Activated gamma-delta T cell treated with Interleukin-2 at 50 U/mL for 16 hours (primary cell): ENCODE data around the gene WNT11.

ENCODE experiments used
- DNase-seq: peaks from one replicate; pipeline ENCODE4 v3.0.0-alpha.2; 2020

WNT11 gene

DNA sequence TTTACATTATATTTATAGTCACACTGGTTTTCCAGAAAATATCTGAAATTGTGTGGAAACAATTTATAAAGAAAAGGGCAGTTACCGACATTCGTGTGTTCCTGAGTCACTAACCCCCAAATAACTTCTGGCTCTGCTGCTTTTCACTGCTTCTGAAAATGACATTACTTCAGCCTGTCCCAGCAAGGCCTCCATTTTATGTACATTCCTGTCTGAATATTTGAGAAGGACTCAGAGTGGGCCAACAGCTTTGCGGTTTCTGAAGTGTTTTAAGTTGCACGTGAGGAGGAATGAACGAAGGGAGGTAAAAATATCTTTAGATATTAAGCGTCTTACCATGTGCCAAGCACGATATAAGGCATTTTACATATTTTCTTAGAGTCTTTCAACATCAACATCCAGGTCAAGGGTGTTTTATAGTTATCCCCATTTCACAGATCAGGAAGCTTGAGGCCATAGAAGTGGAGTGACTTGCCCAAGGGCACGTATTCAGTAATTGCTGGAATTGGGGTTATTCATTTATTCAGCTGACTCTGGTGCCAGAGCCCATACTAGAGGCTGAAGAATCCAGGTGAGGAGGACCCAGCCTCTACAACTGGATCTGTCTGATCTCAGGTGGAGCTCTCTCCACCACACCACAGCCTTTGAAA lies 30.8 kb upstream of the WNT11 start:
- DNase-seq = no peak

DNA sequence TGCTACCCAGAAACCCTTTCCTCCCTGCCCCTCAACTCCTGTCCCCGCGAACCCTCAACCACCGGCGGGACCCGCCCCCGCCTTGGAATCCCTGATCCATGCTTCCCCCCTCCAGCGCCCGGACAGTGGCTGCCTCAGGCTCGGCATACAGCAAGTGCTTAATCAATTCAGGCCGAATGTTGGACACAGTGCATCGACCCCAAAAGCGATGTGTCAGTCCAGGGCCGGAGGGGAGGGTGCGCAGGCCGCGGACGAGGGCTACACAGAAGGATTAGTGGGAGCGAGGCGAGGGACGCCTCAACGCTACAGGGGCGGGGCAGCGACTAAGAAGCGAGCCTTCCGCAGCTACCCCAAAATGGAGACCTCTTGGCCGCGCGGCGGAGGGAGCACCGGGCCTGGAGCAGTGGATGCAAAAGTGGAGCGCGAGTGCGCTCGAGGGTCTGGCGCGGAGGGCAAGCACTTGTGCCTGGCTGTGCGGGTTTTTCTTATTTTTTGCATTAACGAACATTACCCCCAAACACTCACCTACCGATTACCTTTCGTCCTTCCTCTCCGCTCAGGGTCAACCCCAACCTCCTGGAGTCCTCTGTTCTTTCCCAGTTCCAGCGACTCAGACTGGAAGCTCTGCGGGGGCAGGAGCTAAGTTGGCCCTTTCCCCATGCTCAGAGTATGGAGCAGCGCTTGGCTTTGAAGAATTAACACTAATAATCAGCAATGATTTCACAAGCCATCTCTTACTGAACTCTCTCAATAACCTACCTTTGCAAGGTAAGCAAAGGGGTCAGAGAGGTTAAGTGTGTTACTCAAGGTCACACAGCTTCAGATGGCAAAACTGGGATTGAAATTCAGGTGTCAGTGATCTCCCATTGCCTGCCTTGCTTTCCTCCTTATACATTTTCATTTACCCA lies 30.0 kb upstream of the WNT11 start:
- DNase-seq = peak; percentile 21

DNA sequence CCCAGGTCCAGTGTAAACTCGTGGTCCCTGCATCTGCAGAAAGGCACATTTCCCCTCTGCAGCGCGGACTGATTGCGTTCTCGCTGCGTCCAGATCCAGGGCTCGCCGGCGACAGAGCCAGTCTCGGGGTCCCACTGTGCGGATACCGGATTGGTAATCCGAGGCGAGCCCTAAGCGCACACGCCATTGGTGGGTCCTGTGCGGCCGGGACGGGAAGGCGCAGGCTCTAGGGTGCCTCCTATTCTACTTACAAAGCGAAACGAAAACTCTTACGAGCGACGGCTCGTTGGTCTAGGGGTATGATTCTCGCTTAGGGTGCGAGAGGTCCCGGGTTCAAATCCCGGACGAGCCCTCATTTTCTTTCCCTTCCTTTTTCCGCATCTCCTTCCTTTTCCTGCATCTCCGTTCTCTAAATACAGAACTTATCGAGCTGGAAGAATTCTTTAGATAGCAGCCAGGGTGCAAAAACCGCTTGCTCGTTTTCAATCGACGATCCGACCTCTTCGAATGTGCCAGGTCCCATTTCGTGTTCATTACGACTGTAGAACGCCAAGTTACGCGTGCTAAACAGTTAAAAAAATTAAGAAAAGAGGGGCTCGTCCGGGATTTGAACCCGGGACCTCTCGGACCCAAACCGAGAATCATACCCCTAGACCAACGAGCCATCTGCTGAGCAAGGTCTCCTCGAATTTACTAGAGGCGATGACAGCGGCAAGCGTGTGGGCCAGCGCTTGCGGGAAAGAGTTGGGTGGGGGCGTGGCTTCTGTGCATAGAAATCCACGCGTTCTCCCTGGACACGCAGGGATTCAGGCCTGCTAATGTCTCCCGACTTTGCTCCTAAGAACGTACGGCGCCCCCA lies 29.2 kb upstream of the WNT11 start:
- DNase-seq = peak; percentile 86

DNA sequence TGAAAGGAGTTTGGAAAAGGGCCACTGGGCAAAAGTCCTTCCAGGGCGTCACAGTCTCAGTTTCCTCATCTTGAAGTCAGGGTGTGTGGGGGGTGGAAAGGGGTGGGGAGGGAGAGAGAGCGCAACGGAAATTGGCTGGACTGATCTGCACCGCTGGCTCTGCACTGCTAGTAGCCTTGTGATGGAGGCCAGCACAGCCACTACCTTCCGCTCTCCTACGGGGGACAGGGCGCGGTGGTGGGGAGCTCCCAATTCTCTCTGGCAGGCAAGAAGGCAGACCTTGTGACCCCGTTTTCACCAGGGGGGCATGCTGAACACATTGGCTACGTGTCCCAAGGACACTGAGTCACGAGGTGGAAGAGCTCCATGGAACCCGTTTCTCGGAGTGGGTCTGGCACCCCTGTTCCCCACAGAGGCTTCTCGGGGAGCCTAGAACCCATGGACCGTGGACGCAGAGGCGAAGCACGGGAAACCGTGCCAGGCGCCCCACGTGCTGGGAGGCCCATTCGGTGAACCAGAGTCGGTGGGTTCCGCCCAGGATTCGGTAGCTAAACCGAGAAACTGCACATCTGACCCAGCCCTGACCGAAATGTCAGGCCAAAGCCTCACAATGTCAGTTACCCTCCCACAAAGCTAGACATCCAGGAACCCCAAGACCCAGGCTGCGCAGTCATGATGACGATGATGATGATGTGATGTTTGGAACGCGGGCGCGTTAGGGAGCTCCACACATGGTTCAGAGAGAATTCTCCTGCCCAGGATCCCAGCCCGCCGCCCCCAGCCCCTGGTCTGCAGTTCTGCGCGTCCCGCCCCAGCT lies 28.3 kb upstream of the WNT11 start:
- DNase-seq = no peak

DNA sequence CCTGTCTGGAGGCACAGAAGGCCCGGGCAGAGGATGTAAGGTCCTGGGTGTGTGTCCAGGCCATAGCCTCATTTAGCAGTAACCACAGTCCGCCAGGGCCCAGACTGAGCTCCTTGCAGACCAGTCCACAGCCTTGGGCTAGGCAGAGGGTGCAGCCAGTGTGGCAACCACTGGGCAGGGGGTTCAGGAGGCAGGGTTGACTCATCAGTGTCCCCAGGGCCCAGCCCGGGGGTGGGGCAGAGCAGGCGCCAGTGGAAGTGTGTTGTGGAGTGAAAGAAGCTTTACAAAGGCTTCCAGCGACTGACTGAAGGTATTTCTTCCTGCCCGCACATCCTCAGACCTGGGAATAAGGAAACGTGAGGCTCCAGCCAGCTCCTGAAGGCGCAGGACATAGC lies 27.7 kb upstream of the WNT11 start:
- no peak for DNase-seq

DNA sequence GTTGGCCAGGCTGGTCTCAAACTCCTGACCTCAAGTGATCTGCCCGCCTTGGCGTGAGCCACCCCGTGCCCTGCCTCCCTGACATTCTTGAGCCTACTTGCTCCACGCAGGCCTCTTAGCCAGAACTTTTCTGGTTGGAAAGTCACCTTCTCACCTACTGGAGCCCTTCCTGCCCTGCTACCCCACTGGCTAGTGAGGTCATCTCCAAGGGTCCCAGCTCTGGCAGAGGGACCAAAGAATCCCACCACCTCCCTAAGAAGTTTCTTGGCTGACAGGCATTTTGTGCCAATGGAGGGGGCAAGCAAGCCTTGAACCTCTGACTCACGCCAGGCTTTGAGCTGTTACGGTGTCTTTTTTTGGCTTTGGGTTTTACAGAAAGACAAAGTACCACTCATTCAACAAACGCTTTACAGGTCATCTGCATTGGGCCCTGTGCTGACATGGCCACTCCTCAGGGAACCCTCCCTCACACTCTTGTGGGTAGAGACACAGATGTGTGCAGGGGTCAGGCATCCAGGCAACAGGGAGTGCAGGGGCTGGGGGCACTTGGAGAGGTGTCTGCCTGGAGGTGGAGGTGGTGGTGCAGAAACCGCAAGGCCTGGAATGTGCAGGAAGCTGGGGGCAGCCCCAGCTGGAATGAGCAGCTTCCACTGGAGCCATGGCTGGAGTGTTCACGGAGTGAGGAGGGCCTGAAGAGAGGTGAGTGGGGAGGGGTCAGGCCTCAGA lies 27.1 kb upstream of the WNT11 start:
- no peak for DNase-seq

DNA sequence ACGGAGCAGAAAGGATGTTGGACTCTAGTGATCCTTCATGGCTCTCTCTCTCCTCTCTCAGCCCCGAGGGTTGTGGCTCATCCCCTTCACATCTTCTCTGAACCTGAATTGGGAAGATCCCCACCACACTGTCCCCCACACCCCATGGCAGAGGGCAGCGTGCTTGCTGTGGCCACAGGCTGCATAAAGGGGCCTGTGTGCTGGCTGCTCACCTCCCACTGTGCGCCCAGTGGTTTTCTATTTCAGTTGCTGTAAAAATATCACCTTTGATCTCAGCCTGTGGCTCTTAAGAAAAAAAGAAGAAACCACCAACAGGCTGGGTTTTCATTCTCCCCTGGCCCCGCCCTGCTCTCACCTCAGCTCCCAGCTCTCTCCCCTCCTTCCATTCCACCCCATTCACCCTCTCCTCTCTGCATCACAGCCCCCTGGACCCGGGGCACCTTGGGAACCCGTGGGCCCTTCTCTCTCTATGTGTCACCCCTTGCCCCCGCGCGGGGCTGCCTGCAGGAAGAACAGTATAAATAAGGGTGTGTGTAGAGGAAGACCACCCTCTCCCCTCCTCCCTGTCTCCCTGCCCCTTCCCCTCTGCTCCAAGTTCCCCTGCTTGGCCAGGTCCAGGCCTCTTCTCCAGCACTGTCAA lies 25.8 kb upstream of the WNT11 start:
- DNase-seq = peak; percentile 38

DNA sequence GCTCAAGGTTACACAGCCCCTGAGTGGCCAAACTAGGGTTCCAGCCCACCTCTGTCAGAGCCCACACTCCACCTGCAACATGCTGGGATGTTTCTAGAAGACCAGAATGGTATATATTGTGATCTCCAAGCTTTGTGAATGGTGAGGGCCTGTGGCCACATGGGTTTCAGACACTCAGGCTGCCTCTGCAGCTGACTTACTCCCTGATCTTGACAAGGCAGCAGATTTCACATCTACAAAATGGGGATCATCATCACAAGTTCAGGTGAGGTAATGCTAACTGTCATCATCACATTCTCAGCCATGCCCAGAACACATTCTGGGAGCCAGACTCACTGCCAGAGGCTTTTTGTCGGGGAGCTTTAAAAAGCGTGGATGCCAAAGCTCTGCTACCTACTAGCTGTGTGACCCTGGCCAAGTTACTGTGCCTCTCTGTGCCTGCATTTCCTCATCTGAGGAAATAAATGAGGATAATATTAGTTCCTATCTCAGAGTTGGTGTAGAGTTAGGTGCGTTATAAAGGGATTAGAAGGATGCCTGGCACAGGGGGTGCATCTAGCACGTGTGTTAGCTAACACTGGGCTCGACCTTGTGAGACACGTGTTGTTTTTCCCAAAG lies 24.9 kb upstream of the WNT11 start:
- DNase-seq = no peak

DNA sequence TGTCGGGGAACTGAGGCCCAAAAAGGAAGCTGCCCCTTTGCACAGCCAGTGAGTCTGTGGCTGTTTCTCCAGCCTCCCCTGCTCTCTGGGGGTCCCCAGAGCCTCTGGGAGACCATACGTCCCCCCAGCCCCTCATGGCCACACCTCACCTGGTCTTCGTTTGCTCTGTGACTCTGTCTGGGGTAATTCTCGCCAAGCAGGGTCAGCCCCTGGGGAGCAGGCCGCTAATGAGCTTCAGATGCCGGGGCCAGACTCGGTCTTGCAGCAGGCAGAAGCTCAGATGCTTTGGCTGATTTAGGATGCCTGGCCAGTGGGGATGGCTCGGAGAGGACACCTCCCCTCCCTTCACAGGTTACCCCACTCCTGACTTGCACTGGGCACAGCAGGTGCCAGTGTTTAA lies 24.1 kb upstream of the WNT11 start:
- no peak for DNase-seq

DNA sequence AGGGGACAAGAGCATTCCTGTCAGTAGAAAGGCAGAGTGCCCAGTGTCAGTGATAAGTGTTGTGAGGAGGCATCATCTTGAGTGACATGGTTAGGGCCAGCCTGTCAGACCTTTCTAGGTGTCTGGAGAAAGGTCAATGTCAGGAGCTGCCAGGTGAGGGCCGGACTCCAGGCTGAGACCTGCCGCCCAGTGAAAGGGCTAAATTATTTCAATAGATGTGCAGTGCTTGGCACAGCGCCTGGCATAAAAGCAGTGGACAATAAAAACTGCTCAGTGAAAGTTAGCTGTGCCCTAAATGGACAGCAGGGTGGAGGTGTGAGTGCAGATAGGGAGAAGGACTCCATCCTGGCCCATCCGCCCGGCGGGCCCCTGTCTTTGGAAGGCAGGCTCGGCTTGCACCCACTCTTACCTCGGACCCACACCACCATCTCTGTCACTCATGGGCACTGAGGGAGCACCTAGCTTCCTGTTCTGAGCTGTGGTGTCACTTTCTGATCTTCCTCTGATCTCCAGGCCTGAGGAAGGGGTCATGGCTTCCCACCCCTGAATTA lies 23.5 kb upstream of the WNT11 start:
- DNase-seq = no peak

DNA sequence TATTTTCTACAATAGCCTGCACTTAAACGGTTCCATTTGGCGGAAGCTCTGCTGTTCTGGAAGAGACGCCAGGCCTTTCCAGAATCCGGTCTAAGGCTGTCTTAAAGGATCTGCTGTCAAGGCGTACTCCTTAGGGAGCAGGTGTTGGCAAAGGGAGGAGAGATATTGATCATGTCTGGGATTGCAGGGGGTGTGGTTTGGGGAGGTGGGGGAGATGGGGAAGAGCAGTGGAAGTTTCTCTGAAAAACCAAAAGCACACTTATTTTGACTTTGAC lies 22.5 kb upstream of the WNT11 start:
- no peak for DNase-seq

DNA sequence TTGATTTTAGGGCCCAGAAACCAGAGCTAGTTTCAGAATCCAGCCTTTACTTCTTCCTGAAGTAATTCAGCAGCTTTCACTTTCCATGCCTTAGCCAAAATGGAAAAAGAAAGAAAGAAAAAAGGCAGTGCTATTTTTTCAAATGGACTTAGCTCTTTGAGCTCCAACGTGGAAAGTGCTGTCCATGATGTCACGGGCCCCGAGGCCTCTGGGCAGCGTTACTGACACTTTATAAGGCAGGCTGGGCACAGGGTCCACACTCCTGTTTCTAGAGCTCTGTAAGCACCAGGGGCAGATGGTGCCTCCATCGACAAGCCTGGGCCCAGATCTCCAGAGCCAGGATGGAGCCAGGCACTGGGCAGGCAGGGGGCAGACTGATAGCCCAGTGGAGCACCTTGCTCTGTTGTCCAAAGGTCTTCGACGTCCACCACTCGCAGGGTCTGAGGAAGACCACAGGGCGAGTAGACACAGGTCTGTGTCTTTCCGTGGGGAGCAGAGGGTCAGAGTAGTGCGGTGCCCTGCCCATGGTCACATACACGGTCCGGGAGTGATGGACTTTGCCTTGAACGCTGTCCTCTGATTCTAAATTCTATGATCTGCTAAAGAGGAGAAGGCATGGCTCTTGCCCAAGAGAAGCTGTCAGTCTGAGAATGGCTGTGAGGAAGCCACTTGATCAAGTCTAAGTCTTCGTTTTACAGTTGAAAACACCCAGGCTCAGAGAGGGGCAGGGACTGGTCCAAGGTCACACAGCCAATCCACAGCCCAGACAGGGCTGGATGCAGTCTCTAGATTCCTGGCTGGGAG lies 22.0 kb upstream of the WNT11 start:
- DNase-seq = no peak

DNA sequence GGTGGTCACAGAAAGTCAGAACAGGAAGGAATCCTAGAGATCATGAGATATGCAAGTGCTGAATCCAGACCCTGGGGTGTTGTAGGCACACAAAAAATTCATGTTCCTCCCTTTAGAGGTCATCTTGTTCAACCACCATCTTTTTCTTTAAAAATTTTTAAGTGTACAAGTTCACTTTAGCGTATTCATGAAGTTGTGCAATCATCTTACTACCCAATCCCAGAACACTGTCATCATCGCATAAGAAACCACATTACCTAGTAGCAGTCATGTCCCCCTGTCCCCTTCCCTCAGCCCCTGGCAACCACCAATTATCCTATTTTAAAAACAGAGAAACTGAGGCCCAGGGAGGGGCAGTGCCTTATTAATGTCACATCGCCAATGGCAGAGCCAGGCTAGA lies 20.3 kb upstream of the WNT11 start:
- DNase-seq = no peak

DNA sequence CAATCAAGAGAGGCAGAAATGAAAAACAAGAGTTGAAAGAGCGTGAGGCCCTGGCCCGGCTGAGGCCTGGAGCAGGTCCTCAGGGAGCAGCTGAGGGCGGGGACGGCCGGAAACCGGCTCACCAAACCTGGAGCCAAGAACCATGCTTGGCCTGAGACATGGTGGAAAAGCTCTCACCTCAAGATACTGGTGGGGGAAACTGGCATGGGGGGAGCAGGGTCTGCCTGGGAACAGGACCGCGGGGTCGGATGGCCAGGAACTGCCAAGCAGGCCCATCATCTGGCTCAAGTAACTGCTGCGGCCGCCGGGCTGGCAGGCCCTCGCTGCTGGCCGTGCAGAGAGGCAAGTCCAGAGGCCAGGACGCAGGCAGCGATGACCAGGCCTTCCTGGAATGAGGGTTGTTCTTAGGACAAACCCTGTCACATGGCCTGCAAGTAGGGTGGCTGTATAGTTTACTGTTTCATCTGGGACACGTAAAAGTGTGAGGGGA lies 18.9 kb upstream of the WNT11 start:
- DNase-seq = no peak

DNA sequence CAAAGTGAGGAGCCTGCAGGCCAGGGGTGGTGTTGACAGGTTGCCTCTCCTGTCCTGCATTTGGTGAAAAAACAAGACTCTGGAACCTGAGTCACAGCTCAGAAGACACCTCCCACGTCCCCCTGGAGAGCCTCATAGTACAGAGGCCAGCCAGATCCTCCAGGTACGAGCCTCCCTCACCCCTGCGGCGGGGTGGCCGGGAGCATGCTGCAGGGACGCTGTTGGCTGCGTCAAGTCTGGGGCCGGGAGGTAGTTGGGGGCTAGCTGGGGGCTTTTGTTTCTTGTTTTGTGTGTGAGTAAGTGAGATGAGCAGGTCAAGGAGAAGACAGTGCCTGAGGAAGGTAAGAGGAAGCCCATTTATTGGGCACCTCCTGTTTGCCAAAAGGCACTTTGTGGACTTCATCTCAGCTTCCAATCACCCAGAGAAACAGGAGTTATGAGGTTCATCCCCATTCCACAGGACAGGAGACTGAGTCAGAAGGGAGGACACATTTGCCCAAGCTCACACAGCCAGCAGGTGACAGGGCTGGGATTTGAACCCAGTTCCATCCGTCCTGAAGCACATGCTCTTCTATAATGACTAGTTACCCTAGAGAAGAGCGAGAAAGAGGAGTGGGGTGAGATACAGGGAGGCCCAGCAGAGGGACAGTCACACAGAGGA lies 18.3 kb upstream of the WNT11 start:
- no peak for DNase-seq

DNA sequence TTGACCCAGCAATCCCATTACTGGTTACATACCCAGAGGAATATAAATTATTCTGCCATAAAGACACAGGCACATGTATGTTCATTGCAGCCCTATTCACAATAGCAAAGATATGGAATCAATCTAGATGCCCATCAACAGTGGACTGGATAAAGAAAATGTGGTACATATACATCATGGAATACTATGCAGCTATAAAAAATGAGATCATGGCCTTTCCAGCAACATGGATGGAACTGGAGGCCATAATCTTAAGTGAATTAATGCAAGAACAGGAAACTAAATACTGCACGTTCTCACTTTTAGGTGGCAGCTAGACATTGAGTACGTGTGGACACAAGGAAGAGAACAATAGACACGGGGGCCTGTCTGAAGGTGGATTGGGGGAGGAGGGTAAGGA lies 15.1 kb upstream of the WNT11 start:
- no peak for DNase-seq

DNA sequence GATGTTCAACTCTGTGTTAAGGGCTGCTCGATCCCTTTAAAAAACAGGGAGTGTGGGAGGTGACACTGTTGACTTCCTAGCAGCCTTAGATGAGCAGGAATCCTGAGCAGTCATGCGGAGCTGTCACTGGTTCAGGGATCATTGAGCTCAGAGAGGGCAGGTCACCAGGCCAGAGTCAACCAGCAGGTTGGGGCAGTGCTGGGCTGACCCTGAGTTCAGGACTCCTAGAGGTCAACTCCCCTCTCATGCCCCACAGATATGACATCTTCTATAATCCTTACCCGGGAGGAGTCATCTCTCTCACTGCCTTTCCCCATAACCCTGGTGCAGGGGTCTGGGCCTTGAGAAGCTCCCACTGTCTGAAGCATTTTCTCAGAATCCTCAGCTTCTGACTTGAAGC lies 12.9 kb upstream of the WNT11 start:
- no peak for DNase-seq

DNA sequence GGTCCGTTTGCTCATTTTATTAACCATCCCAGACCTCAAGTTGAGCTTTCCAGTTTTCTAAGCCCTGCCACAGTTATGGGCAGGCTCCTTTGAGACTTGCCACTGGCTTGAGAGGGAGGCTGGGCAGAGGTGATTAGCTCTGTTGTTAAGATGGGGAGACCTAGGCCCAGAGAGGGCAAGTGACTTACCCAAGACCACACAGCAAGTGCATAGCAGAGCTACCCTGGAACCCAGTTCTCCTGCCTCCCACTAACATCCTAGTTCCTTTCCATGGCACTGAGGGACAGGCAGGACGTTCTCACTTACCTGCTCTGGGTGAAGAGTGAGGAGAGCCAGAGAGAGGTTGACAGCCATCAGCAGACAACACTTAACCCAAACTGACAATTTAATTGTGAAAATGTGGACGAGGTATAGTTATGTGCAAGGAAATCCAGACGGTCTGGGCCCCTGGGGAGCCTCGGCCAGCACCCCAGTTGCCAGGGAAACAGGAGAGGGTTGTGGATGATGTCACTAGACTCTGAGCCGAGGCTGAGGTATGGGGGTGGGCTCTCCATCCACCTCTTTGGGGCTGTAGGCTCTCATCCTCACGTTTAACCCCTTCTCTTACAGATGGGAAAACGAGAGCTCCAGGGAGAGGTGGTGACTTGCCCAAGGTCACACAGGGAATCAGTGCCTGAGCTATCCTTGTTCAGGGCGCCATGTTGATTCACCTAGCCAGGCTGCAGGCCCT lies 12.3 kb upstream of the WNT11 start:
- no peak for DNase-seq
